Measurements from ENCODE around the gene TTLL10. TPM values are rescaled to one million over a fixed set of nuclear protein-coding genes. Genes with fewer than 3 reads are reported as not detected.

The TTLL10 gene
- total and polyA plus RNA-seq, 4 donors: not detected

- no peak for TF ChIP-seq MAX (IDR thresholded peaks at IDR 0.05)
- TF ChIP-seq HNF4A (conservative IDR thresholded peaks at IDR 0.05): no peak
- no peak for TF ChIP-seq SP1 (IDR thresholded peaks at IDR 0.05)
These were observed 61.5 kb downstream of the TTLL10 start (continued) for GRCh38 chr1:1235016-1235744.

- Histone ChIP-seq H3K36me3 (ENCODE audit: control insufficient read depth in 4 of 4, insufficient read depth in 3 of 4, low read depth in 1 of 4, low read length in 3 of 4) (no peaks in the 10 kb centered on the region), H3K27ac (ENCODE audit: low read depth in 1 of 2, low read length in 2 of 2) (no peak overlapping the region), H3K9ac (ENCODE audit: low read depth in 1 of 2, low read length in 2 of 2) (no peak overlapping the region), H3K4me1 (ENCODE audit: control insufficient read depth in 4 of 4, insufficient read depth in 4 of 4, low read length in 3 of 4) (peaks cover 9 to 34% (median 23%) of the 10 kb centered on the region in 4 donors), H3K4me3 (ENCODE audit: low read depth in 1 of 3, low read length in 3 of 3) (no peak overlapping the region), H3K27me3 (ENCODE audit: control insufficient read depth in 4 of 4, insufficient read depth in 4 of 4, low read length in 3 of 4) (no peaks in the 10 kb centered on the region), H3K9me3 (ENCODE audit: control insufficient read depth in 4 of 4, low read length in 3 of 4) (no peaks in the 10 kb centered on the region)
- WGBS: 83% methylated on average over 22 of the region's 22 CpGs
- DNase-seq (ENCODE audit: low spot score): no peak
- TF ChIP-seq SP1 (IDR thresholded peaks at IDR 0.05) (no peak), RXRA (IDR thresholded peaks at IDR 0.05) (no peak), HNF4A (conservative IDR thresholded peaks at IDR 0.05) (no peak), YY1 (IDR thresholded peaks at IDR 0.05) (no peak), HNF4G (IDR thresholded peaks at IDR 0.05) (no peak), TAF1 (conservative IDR thresholded peaks at IDR 0.05) (no peak), FOXA1 (IDR thresholded peaks at IDR 0.05) (no peak), NR2F2 (IDR thresholded peaks at IDR 0.05) (no peak), ZBTB33 (IDR thresholded peaks at IDR 0.05) (no peak), CTCF (IDR thresholded peaks at IDR 0.05; ENCODE audit: low read depth, low read length, missing input control) (no peak), ATF3 (IDR thresholded peaks at IDR 0.05) (no peak), EGR1 (IDR thresholded peaks at IDR 0.05; ENCODE audit: low read depth in 2 of 2) (no peak), RAD21 (IDR thresholded peaks at IDR 0.05) (no peak), MAX (IDR thresholded peaks at IDR 0.05) (no peak), JUND (IDR thresholded peaks at IDR 0.05) (no peak)
These were observed 62.6 kb downstream of the TTLL10 start for GRCh38 chr1:1236176-1236763.

All from liver (tissue), 9 donors.